Stimulated activated CD4-positive, alpha-beta T cell treated with anti-CD3 and anti-CD28 coated beads, Interleukin-12 subunit alpha, Interleukin-12 subunit beta, amount 100 ng/mL, for 4 hours (primary cell): Measurements from ENCODE around the gene PPL.
"Not testable (repeated sequence)": the region's sequence is repeated elsewhere in the genome, so short reads cannot be mapped to it uniquely, and the experiment has no call there.

Experiments used
- DNase-seq: peaks from one replicate; pipeline ENCODE4 v3.0.0-alpha.2; 2020

Gene PPL

DNA sequence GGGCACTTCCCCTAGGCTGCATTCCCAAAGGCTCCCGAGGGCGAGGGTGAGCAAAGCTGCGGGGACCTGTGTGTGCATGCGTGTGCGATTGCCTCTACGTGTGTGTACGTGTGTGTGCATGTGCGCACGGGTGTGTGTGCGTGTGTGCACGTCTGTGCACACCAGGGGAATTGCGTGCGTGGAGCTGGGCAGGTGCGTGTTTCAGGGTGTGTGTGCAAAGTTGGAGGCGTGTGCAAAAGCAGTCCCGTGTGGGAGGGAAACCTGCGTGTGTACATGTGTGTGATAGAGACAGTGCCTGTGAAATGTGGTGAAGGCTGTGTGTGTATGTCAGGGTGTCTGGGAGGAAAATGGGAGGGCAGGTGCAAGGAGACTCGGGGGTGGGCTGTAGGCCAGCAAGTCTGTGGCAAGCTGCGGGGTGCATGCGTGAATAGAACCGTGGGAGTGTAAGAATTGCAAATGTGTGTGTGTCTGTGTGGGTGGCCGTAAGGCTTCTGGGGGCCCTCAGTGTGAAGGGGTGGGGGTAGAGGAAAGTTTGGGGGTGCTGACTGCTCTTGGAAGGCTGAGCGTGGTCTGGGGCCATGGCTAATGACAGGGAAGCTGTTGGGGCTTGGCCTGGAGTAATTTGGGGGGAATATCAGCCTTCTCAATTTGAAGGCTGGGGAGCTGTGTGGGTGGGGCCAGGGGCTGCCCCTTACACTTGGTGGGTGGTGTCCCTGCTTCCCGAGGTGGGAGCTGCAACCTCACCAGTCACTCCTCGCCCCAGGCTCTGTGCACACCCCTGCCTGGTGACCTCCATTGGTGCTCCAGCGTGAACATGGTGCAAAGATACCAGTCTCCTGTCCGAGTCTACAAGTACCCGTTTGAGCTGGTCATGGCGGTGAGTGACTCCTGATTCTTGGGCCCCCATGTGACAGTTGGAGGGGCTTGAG is 21.8 kb upstream of the PPL start:
- no peak for DNase-seq

DNA sequence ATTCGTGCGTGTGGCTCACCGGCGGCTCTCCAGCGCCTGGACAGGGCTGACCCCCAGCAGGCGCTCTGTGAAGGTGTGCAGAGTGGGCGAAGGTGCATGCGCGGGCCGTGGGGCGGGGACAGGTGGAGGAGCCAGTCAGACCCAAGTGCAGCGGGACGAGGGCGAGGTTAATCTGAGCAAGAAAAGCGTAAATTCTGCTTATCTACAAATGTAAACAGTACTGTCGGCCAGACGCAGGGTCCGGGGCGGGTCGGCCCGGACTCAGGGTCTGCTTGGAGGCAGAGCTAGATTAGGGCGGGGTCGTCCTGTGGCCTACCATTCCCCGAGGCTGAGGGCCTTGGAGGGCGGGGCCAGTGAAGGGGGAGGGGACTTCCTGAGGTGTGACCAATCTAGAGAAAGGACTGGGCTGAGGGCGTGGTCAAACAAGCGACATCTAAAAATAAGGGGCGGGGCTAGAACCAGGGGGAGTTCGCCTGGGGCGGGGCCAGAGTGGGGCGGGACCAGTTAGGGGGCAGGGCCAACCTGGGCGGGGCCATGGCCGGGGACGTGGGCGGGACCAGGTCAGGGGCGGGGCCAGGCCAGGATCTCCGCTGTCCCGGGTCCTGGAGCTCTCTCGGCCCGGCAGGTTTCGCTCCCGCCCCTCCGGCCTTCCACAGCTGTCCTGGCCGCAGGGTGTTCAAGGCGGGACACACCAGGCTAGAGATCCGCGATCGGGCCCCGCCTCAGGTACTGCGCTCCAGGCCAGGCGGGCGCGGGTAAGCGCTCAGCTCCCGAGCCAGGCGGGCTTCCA is 21.0 kb upstream of the PPL start, which contains the start of gene SEC14L5:
Gene SEC14L5, plus strand, starts transcription at position 611 of the 790 bp plus-strand sequence. CDS start 994 bp downstream, outside the sequence.
- peak; percentile 86 for DNase-seq

DNA sequence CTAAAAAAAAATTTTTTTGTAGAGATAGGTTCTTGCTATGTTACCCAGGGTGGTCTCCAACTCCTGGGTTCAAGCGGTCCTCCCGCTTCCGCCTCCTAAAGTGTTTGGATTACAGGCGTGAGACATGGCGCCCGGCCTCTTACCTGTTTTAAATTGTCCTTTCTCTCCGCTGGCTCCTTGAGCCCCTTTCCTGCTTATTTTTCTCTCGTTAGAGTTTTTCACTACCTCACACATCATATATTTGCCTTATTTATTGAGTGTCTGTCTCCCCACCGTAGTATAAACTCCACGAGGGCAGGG is 20.4 kb upstream of the PPL start:
- no peak for DNase-seq

DNA sequence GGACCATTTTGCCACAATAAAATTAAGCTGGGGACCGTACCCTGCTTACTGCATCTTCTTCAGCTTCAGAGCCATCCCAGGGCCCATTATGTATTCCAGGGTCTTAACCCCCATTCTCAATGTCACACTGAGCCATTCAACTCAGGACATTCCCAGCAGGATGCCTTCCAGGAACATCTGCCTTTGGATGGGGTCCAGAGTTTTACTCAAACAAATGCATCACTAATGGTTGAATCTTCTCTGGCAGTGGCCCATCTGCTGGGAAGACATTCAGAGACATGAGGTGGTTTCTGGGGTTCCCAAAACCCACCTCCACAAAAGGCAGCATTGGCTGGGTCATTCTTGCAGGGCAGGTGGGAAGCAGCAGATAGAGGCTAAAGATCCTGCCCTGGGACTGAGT is 17.8 kb upstream of the PPL start:
- DNase-seq, result no peak

DNA sequence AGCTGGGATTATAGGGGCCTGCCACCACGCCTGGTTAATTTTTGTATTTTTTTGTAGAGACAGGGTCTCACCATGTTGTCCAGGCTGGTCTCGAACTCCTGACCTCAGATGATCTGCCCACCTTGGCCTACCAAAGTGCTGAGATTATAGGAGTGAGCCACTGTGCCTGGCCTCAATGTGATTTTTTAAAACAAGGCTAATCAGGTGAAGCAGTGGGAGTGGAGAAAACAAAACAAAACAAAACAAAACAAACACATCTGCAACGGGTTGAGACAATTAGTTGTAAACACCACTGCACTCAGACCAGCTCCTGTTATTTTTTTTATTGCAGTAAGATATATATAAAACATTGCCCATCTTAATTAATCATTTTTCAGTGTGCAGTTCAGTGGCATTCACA is 14.6 kb upstream of the PPL start:
- not testable (repeated sequence) for DNase-seq

DNA sequence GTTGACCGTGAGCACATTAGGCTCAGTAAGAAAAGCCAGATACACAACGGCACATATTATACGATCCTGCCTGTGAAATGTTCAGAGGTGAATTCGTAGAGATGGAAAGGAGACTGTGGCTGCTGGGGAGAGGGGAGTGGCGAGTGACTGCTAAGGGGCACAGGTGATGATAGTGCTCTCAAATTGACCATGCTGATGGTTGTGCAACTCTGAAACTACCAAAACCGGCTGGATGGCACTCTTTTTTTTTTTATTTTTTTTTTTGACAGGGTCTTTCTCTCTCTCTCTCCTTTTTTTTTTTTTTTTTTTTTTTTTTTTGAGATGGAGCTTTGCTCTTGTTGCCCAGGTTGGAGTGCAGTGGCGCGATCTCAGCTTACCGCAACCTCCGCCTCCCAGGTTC is 13.0 kb upstream of the PPL start:
- no peak for DNase-seq

DNA sequence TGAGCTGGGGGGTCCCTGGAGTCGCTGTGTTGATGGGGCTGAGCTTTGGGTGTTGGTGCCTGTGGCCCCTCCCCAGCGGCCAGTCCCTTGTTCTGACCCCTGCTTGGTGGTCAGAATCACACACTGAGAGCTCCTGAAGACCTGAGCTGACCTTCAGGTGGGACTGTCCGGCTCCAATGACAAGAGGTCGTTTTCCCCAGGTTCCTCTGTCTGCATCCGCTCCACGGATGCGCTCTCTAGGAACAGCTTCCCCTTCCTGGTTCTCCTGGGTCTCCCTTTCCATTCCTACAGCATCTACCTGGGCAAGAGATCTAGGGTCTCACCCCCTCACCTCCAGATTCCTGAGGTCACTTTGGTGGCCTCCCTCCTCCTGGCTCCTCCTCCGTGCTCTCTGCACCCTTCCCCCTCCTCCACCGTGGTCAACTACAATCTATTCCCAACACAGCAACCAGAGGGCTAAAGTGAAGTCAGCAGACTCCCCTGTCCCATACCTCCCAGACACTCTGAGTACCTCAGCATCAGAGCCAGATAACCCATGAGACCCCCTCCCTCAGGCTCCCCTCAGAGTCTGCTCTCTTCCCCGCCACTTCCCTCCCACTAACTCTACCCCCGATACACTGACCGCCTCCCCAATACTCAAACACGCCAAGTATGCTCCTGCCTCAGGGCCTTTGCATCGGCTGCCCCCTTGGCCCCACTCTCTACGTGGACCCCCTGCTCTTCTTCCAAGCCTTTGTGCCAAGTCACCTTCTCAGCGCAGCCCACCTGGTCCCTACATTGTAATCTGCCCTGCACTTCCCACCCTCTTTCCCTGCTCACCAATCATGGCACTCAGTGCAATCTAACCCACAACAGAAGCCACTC is 12.2 kb upstream of the PPL start:
- no peak for DNase-seq

DNA sequence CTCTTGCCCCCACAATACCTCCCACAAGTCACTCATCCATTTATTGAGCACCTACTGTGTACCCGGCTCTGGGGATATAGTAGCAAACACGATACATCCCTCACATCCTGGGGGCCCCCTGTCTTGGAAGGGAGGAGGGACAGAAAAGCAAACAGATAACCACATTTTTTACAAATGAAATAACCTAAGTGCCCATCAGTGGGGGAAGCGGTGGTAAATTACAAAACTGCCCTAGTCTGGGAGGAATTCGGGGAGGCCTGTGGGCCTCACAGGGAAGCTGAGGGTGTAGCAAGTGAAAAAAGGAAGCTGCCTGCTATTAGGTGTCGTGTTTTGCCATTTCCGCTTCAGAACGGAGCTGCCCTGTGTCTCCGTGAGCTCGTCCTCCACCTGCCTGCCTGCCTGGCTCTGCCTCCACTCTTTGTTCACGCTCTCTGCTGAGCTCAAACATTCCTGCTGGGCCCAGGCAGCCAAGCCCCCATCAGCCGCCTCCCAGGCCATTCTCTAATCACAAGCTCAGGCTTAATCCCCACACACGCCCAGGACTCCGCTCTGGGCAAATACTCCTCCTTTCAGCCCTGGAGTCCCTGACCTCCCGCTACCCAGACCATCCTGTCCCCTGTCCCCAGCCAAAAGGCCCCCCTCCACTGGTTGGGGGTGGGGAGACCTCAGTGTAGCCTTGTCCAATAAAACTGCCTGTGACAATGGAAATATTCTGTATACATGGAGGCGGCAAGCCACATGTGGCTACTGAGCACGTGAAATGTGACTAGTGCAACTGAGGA is 11.0 kb upstream of the PPL start:
- DNase-seq, result no peak

DNA sequence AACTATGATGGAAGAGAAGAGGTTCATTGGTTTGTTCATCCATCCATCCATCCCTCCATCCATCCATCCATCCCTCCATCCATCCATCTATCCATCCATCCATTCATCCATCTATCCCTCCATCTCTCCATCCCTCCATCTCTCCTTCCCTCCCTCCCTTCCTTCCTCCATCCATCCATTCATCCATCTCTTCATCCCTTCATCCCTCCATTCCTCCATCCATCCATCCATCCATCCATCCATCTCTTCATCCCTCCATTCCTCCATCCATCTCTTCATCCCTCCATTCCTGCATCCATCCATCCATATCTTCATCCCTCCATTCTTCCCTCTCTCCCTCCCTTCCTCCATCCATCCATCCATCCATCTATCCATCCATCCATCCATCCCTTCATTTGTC is 10.0 kb upstream of the PPL start:
- no peak for DNase-seq

DNA sequence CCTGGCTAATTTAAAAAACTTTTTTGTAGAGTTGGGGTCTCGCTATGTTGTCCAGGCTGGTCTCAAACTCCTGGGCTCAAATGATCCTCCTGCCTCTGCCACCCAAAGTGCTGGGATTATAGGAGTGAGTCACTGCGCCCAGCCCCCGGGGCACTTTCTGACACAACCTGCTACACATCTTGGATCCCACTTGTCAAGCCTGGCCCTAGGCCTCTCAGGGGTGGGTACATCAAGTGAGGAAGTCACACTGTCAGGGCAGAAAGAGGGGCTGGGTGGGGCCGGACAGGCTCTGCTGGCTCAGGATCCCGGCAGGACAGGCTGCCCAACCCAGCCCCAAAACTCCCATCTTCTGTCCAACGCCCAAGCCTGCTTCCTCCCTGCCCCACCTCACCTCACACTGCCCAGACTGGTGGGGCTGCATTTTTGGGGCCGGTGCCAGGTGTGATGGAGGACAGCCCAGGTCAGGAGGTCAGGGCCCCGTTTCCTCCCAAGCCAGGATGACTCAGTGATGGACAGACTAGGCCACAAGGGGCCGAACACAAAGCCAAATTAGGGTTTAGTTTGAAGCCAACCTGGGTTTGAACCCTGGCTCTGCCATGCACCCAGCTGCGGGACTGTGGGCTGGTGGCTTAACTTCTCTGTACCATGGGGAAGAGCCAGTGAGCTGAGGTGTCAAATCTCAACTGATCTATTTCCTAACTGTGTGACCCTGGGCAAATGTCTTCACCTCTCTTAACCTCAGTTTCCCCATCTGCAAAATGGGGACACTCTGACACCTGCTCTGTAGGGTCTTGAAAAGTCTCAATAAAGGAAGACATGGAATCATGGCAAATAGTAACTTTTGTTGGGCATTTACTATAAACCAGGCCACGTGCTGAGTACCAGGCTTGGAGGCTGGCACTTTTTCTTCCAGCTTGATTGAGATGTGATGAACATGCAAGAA is 8.9 kb upstream of the PPL start:
- DNase-seq, result no peak

DNA sequence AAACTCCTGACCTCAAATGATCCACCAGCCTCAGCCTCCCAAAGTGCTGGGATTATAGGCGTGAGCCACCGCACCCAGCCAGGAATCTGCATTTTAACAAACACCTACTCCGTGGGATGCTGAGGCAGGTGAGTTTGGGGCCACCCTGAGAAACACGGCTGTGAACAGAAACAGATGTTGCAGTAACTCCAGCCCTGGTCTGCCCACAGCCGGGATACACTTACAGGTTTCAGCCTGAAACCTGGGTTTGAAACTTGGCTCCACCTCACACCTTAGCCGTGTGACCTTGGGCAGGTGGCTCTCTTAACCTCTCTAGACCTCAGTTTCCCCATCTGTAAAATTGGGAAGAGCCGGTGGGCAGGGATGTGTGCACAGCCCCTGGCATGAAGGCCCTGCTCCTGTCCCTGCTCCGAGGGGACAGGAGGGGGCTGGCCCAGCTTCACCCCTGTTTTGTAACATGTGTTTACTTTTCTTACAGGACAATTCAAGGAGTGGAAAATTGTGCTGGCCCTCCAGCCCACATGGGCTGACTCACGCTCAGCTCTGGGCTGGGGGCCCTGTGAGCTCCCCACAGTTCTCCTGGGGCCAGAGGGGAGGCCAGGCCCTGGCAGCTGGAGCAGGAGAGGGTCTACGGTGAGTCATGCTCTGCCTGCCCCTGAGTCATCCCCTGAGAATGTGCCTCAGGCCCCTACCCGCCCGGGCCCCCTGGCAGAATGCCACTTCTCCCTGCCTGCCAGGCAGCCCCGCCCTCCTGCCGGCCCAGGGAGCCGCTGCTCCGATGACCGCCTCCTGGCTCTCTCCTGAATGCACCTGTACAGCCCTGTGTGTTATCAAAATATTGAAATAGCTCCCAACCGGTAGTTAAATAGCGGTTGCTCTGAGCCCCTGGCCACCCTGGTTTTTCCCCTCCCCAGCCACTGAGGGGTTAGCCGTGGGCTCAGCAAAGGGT is 7.7 kb upstream of the PPL start:
- DNase-seq, result no peak

DNA sequence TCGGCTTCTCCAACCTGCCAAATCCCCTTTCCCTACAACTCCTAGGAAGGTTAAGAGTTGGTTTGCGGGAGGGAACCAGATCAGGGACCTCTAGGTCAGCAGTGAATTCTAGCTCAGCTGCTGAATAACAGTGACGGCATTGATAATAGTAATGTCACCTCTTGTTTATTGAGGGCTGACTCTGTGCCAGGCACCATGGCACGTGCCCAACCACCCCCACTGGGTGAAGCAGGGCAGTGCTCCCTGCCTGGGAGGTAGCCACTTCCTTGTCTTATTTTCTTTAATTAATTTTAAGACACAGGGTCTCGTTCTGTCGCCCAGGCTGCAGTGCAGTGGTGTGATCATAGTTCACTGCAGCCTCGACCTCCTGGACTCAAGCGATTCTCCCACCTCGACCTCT is 5.5 kb upstream of the PPL start:
- DNase-seq, result no peak

DNA sequence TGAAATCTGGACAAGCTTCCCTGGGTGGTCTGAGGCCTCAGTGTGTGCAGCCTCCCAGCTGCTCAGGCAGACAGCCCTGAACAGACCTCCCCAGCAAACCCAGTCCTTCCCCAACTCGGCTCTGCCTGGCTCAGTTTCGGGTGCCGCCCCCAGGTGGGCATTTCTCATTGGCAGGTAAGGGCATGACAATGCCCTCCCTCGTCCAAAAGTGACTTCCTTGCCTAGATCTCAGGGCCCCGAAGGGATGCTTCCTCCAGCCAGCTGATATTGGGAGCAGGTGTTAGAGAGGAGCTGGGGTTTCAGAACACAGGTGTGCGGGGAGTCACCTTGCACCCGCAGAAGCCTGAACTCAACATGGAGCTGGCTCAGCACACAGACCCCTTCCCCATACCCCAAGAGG is 3.8 kb upstream of the PPL start:
- DNase-seq, result no peak

DNA sequence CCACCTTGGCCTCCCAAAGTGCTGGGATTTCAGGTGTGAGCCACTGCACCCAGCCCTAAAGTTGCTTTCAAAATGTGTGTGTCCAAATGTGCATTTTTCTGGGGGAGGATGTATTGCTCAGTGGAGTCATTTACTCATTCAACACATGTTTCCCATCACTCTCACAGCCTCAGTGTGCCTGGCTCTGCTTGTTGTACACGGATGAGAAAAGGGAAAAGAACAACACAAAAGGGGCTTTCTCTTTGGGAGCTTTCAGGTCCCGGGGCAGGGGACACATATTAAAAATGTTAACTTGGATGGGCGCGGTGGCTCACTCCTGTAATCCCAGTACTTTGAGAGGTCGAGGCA is 1.7 kb upstream of the PPL start:
- no peak for DNase-seq

DNA sequence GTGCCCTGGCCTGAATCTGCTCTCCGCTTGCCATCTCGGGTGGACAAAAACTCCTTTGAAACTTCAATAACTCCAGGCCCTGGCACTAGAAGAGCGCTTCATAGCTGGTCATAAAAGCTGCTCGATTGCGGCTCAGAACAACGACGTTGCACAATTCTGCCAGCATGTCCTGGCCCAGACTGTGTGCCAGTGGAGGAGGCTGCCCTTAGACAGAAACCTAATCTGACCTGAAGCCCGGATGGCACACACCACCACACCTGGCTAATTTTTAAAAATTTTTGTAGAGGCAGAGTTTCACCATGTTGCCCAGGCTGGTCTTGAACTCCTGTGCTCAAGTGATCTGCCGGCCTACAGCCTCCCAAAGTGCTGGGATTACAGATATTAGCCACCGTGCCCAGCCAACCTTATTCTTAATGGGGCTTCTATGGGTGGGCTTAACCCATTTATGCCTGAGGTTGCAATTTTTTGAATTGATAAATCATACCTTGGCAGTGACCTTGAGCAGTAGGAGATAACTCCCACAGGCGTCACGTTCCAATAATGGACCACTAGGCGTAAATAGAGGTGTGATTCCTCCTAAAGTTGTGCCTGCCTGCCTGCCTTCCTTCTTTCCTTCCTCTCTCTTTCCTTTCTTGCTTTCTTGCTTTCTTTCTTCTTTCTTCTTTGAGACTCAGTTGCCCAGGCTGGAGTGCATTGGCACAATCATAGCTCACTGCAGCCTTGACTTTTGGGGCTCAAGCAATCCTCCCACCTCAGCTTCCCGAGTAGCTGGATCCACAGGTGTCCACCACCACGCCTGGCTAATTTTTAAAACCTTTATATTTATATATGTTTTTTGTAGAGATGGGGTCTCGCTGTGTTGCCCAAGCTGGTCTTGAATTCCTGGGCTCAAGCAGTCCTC is 1.1 kb upstream of the PPL start:
- DNase-seq, result no peak

DNA sequence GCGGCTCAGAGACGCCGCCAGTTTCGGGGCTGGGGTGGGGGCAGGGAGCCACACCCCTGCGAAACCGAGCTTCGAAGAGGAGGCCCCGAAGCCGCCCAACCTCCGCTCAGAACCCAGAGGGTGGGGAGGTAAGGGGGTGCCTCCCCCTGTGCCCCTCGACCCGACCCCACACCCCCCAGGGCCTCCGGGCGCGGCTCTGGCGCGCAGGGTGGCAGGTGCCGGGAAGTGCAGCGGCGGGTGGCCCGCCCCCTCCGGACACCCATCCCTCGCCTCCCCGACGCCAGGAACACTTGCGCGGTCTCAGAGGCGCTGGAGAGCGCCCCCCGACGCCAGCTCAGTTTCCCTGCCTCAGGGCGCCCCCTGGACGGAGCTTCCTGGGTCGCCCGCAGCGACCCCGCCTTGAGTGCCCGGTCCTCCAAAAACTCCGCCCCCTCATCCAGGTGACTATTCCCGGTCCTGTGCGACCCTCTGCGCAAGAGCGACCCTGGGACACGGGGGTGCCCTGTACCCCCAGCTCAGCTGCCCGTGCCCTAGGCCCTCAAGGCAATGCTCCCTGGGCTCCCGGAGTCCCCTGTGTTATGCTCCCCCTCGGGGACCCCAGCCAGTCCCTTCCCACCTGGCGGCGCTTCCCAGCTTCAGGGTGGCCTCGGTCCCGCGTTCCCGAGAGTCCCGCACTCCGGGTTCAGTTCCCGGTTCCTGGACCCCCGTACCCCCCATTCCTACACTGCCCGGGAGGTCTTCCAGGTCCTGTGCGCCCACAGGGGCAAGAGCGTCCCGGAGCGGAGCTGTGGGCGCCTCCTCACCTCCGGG is 562 bp downstream of the PPL start:
- DNase-seq, result no peak

DNA sequence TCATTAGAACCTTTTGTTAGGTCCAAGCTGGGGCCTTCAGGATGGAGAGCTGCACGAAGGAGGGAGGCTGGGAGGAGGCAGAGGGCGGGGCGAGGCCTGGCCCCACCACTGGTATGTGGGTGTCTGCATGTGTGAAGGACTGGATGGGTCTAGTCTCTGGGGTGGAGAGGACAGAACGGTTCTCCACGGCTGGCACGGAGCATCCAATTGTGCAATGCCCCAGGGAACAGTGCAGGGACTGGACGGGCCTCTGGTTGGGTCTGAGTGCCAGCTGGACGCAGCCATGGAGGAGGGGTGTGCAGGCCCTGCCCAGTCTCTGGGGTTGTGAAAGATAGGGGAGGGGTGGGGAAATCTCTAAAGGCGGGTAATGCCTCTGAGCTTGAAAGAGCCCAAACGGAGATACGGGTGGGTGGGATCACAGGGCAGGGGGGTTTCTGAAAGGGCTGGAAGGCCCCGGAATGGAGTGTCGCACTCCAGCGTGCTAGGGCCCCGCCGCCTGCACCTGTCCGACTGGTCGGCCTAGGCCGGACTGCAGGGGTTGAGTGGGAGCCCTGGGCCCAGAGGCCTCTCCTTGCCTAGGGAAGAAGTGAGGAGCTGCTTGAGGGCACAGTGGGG is 1.6 kb downstream of the PPL start:
- DNase-seq, result no peak

DNA sequence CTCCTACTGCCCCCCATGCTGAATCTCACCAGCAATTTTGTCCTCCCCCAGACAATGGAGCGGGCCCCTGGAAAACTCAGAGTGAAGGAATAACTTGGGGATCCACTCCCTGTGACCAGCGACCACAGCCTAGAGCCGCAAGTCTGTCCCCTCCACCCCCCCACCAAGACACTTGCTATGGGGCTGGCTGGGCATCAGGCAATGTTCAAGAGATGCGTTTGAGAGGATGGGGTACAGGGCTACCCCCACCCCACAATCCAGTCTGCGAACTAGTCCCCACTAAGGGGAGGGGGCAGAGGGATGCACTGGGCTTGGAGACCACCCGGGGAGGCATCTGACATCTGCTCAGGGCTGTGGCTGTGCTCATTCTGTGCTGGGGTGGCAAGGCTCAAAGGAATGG is 2.4 kb downstream of the PPL start:
- no peak for DNase-seq
